Dermis blood vessel endothelial cell (primary cell): ENCODE results near the gene NUPR1. TPM values are rescaled to one million over a fixed set of nuclear protein-coding genes. Genes with fewer than 3 reads are reported as not detected.
A peak's percentile ranks its signal among the peaks of the same experiment; 100 is the strongest.
"Not testable (repeated sequence)": the region's sequence is repeated elsewhere in the genome, so short reads cannot be mapped to it uniquely, and the experiment has no call there.

Experiments used
- DNase-seq: peaks from one replicate; pipeline ENCODE4 v3.0.0; 2010
- total RNA-seq: library from RNA; depleted of rRNA; stranded (reverse); fragments of >200 nt; gene quantifications from 2 replicates; pipeline ENCODE4 v1.2.3, GENCODE V29; 2014

The NUPR1 gene
- total RNA-seq, 1 donor from 2014 or later, result 4.9 TPM

- DNase-seq, result no peak
Measured at GRCh38 chr16:28554634-28555423, 16.1 kb upstream of the NUPR1 start.

- peak; percentile 94 for DNase-seq
Measured at GRCh38 chr16:28553776-28554633, 15.2 kb upstream of the NUPR1 start, which contains the start of gene SGF29. SGF29 (plus strand) TSS chr16:28553920; CDS start chr16:28581070, 27,150 bp downstream.

GRCh38 chr16:28549301-28549899 lies 10.6 kb upstream of the NUPR1 start:
- DNase-seq, result peak; percentile 69

- DNase-seq, result no peak
Measured at GRCh38 chr16:28548306-28548802, 9.6 kb upstream of the NUPR1 start.

GRCh38 chr16:28546626-28547025 lies 7.9 kb upstream of the NUPR1 start:
- no peak for DNase-seq

GRCh38 chr16:28545964-28546363 lies 7.2 kb upstream of the NUPR1 start:
- DNase-seq, result not testable (repeated sequence)

GRCh38 chr16:28544998-28545397 lies 6.2 kb upstream of the NUPR1 start:
- no peak for DNase-seq

- no peak for DNase-seq
Measured at GRCh38 chr16:28543072-28543471, 4.3 kb upstream of the NUPR1 start.

- DNase-seq, result no peak
Measured at GRCh38 chr16:28542646-28543045, 3.9 kb upstream of the NUPR1 start.

- DNase-seq, result no peak
Measured at GRCh38 chr16:28540346-28540745, 1.6 kb upstream of the NUPR1 start.

GRCh38 chr16:28537964-28538732 lies 626 bp downstream of the NUPR1 start:
- DNase-seq, result no peak

GRCh38 chr16:28537076-28537475 lies 1.7 kb downstream of the NUPR1 start:
- DNase-seq, result no peak

- peak; percentile 10 for DNase-seq
Measured at GRCh38 chr16:28534542-28535373, 4.0 kb downstream of the NUPR1 start.

GRCh38 chr16:28532940-28533647 lies 5.7 kb downstream of the NUPR1 start:
- DNase-seq, result no peak

- no peak for DNase-seq
Measured at GRCh38 chr16:28531777-28532744, 6.7 kb downstream of the NUPR1 start.

- DNase-seq, result no peak
Measured at GRCh38 chr16:28529124-28529523, 9.7 kb downstream of the NUPR1 start.

GRCh38 chr16:28528463-28528867 lies 10.3 kb downstream of the NUPR1 start:
- DNase-seq, result no peak

- DNase-seq, result no peak
Measured at GRCh38 chr16:28527985-28528384, 10.8 kb downstream of the NUPR1 start.

- DNase-seq, result peak; percentile 71
Measured at GRCh38 chr16:28527100-28527785, 11.5 kb downstream of the NUPR1 start.
